22Rv1 (cell line): ENCODE results near the gene MICU1.

Experiments used
- H3K27ac ChIP-seq: fragments of 450-650 bp; 2 replicates; pipeline ENCODE4 v1.5.1; 2017
- CTCF ChIP-seq: fragments of 450-650 bp; IDR thresholded peaks from 2 replicates; pipeline ENCODE4 v1.5.1; 2017; ENCODE audit warnings: mild to moderate bottlenecking
- ZFX ChIP-seq: fragments of 450-650 bp; IDR thresholded peaks from 2 replicates; pipeline ENCODE4 v1.6.1; 2017; ENCODE audit warnings: antibody characterized with exemption, borderline replicate concordance

The MICU1 gene

GRCh38 chr10:72375585-72375984, 250.3 kb downstream of the MICU1 start:
- no peak overlapping the region for H3K27ac ChIP-seq
- no peak for TF ChIP-seq ZFX
- 0 out of 2 replicates have a peak, but pooled peaks have one; percentile 13 for TF ChIP-seq CTCF

- TF ChIP-seq ZFX (no peak), CTCF (no peak)
- H3K27ac ChIP-seq: no peak overlapping the region
Measured at GRCh38 chr10:72375173-72375572, 250.7 kb downstream of the MICU1 start.

GRCh38 chr10:72370201-72370722, 255.6 kb downstream of the MICU1 start:
- TF ChIP-seq CTCF: no peak
- TF ChIP-seq ZFX: no peak
- H3K27ac ChIP-seq: no peak overlapping the region

- TF ChIP-seq CTCF: no peak
Measured at GRCh38 chr10:72367301-72367960, 258.4 kb downstream of the MICU1 start.

GRCh38 chr10:72365106-72365895, 260.6 kb downstream of the MICU1 start:
- H3K27ac ChIP-seq: peak overlapping the region; percentile 30; the same call in 1 of the 2 replicates
- TF ChIP-seq ZFX (no peak), CTCF (no peak)

More at GRCh38 chr10:72367301-72367960, 258.4 kb downstream of the MICU1 start:
- no peak overlapping the region for H3K27ac ChIP-seq

- TF ChIP-seq CTCF: peak; percentile 91
- TF ChIP-seq ZFX: no peak
- H3K27ac ChIP-seq: peak overlapping the region; percentile 30; the same call in 1 of the 2 replicates
Measured at GRCh38 chr10:72364239-72364777, 261.6 kb downstream of the MICU1 start.

GRCh38 chr10:72356987-72357386, 268.9 kb downstream of the MICU1 start:
- H3K27ac ChIP-seq: no peak overlapping the region
- no peak for TF ChIP-seq CTCF
- no peak for TF ChIP-seq ZFX
